Adrenal gland (tissue), 5 donors: ENCODE data around the gene OMP.

Source experiments
- CTCF ChIP-seq, 6 experiments: fragments of 450-650 bp in 4 of 6; fragments of 200-600 bp in 2 of 6; sonication (generic) in 1 of 6; IDR thresholded peaks; 1 replicate in 5 of 6; 2 replicates in 1 of 6; pipeline versions ENCODE4 v1.5.1 to v1.8.0; 2016 to 2021; ENCODE audit warnings: antibody characterized with exemption in 6 of 6, mild to moderate bottlenecking in 2 of 6, moderate library complexity in 1 of 6
- POLR2A ChIP-seq, 2 donors: fragments of 450-650 bp; IDR thresholded peaks; one replicate each; pipeline ENCODE4 v1.6.1; 2017; ENCODE audit warnings: antibody characterized with exemption in 2 of 2, mild to moderate bottlenecking in 2 of 2, moderate library complexity in 1 of 2
- donor health status: DM: no; HTN: no; CAD: no.

DNA sequence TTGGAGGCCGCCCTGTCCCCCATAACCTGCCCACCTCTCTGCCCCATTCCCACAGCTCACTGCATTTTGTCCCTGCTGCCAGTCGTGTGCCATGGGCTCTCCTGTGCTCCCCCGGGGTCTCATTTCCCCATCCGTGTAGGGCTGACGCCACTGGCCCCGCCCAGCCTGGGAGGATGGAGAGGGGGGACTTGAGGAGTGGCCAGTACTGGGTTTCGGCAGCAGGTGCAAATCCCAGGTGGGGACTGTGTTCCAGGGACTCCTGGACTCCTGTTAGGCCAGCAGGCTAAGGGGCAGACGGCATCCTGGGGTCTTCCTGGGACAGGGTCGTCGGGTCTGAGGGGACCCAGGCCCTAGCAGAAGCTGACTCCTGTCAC is 24.2 kb downstream of the OMP start:
- TF ChIP-seq CTCF (IDR thresholded peaks at IDR 0.05), result no peak
- TF ChIP-seq POLR2A (IDR thresholded peaks at IDR 0.05), result no peak
